Measurements from ENCODE around the gene GCN1. TPM values are rescaled to one million over a fixed set of nuclear protein-coding genes. Genes with fewer than 3 reads are reported as not detected.
"Not testable (repeated sequence)": the region's sequence is repeated elsewhere in the genome, so short reads cannot be mapped to it uniquely, and the experiment has no call there.

The GCN1 gene
- total and polyA plus RNA-seq, 2 experiments from 2014 or later, result 28.2 to 197 TPM

- Histone ChIP-seq H3K4me3 (peak overlapping the region; percentile 44), H3K9me2 (replicated peaks; ENCODE audit: insufficient read depth) (no peaks in the 10 kb centered on the region), H3K79me2 (peaks cover 41% of the 10 kb centered on the region), H3K9me3 (ENCODE audit: low read depth) (no peaks in the 10 kb centered on the region), H3K36me3 (replicated peaks; ENCODE audit: insufficient read depth, low read depth) (peaks cover 2% of the 10 kb centered on the region), H3K4me1 (ENCODE audit: insufficient read depth) (peaks cover 28% of the 10 kb centered on the region), H4K20me1 (ENCODE audit: insufficient read depth, poor library complexity, severe bottlenecking) (peaks cover 29% of the 10 kb centered on the region), H2AFZ (no peak overlapping the region), H3K4me2 (peak overlapping the region; percentile 90), H3K27ac (peak overlapping the region; percentile 49), H3K27me3 (no peaks in the 10 kb centered on the region)
- no peak for TF ChIP-seq EZH2 (IDR thresholded peaks at IDR 0.05; ENCODE audit: borderline replicate concordance)
- no peak for TF ChIP-seq EZH2phosphoT487 (IDR thresholded peaks at IDR 0.05; ENCODE audit: low read depth, severe bottlenecking, unreplicated experiment)
- TF ChIP-seq, protein P1, sequence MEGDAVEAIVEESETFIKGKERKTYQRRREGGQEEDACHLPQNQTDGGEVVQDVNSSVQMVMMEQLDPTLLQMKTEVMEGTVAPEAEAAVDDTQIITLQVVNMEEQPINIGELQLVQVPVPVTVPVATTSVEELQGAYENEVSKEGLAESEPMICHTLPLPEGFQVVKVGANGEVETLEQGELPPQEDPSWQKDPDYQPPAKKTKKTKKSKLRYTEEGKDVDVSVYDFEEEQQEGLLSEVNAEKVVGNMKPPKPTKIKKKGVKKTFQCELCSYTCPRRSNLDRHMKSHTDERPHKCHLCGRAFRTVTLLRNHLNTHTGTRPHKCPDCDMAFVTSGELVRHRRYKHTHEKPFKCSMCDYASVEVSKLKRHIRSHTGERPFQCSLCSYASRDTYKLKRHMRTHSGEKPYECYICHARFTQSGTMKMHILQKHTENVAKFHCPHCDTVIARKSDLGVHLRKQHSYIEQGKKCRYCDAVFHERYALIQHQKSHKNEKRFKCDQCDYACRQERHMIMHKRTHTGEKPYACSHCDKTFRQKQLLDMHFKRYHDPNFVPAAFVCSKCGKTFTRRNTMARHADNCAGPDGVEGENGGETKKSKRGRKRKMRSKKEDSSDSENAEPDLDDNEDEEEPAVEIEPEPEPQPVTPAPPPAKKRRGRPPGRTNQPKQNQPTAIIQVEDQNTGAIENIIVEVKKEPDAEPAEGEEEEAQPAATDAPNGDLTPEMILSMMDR (IDR thresholded peaks at IDR 0.05; ENCODE audit: poor library complexity), result no peak
- no peak for DNase-seq (ENCODE audit: low spot score)
- WGBS (ENCODE audit: low lambda C conversion rate, missing lambda C conversion rate), result 27% methylated on average over 12 of the region's 12 CpGs
These were observed 5.2 kb upstream of the GCN1 start for GRCh38 chr12:120199595-120200306.

DNA sequence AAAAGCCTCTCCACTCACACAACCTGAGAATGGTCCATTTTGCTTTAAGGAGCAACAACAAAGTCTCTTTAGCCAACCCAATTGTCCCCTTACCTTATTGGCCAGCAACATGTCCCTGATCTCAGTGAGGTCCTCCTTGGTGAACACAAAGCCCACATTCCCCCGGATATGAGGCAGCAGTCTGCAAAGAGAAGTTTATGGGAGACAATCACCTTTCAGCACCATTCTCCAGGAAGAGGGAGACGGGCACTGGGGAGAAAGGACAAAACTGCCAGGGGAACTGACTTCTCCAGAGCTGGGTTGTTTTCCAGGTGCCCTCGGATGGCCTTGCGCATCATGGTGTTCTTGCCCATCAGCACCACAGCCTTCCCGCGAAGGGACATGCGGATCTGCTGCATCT is 4.5 kb upstream of the GCN1 start:
- H3K4me1 ChIP-seq (ENCODE audit: insufficient read depth), result peaks cover 28% of the 10 kb centered on the region
- H3K4me2 ChIP-seq, result peak overlapping the region; percentile 90
- no peaks in the 10 kb centered on the region for H3K9me2 ChIP-seq (replicated peaks; ENCODE audit: insufficient read depth)
- peaks cover 2% of the 10 kb centered on the region for H3K36me3 ChIP-seq (replicated peaks; ENCODE audit: insufficient read depth, low read depth)
- WGBS (ENCODE audit: low lambda C conversion rate, missing lambda C conversion rate), result 87% methylated on average over 7 of the region's 7 CpGs
- no peak overlapping the region for H2AFZ ChIP-seq
- H3K27me3 ChIP-seq, result no peaks in the 10 kb centered on the region
- H3K27ac ChIP-seq, result peak overlapping the region; percentile 49
- peaks cover 29% of the 10 kb centered on the region for H4K20me1 ChIP-seq (ENCODE audit: insufficient read depth, poor library complexity, severe bottlenecking)
- no peaks in the 10 kb centered on the region for H3K9me3 ChIP-seq (ENCODE audit: low read depth)
- H3K79me2 ChIP-seq, result peaks cover 46% of the 10 kb centered on the region
- TF ChIP-seq, protein P1 (IDR thresholded peaks at IDR 0.05; ENCODE audit: poor library complexity), result no peak
- H3K4me3 ChIP-seq, result no peak overlapping the region
- DNase-seq (ENCODE audit: low spot score), result no peak

GRCh38 chr12:120197542-120197887 is 3.0 kb upstream of the GCN1 start:
- WGBS (ENCODE audit: low lambda C conversion rate, missing lambda C conversion rate), result 73% methylated on average over 4 of the region's 4 CpGs
- DNase-seq (ENCODE audit: low spot score), result no peak
- Histone ChIP-seq H3K36me3 (replicated peaks; ENCODE audit: insufficient read depth, low read depth) (peaks cover 2% of the 10 kb centered on the region), H3K27me3 (no peaks in the 10 kb centered on the region), H3K27ac (no peak overlapping the region), H3K4me2 (peak overlapping the region; percentile 30), H3K79me2 (peaks cover 61% of the 10 kb centered on the region), H3K4me3 (no peak overlapping the region), H3K4me1 (ENCODE audit: insufficient read depth) (peaks cover 37% of the 10 kb centered on the region), H3K9me2 (replicated peaks; ENCODE audit: insufficient read depth) (no peaks in the 10 kb centered on the region), H3K9me3 (ENCODE audit: low read depth) (no peaks in the 10 kb centered on the region), H4K20me1 (ENCODE audit: insufficient read depth, poor library complexity, severe bottlenecking) (peaks cover 32% of the 10 kb centered on the region), H2AFZ (no peak overlapping the region)
- TF ChIP-seq EZH2 (IDR thresholded peaks at IDR 0.05; ENCODE audit: borderline replicate concordance) (no peak), EZH2phosphoT487 (IDR thresholded peaks at IDR 0.05; ENCODE audit: low read depth, severe bottlenecking, unreplicated experiment) (no peak)
- TF ChIP-seq, protein P1 (IDR thresholded peaks at IDR 0.05; ENCODE audit: poor library complexity), result no peak

DNA sequence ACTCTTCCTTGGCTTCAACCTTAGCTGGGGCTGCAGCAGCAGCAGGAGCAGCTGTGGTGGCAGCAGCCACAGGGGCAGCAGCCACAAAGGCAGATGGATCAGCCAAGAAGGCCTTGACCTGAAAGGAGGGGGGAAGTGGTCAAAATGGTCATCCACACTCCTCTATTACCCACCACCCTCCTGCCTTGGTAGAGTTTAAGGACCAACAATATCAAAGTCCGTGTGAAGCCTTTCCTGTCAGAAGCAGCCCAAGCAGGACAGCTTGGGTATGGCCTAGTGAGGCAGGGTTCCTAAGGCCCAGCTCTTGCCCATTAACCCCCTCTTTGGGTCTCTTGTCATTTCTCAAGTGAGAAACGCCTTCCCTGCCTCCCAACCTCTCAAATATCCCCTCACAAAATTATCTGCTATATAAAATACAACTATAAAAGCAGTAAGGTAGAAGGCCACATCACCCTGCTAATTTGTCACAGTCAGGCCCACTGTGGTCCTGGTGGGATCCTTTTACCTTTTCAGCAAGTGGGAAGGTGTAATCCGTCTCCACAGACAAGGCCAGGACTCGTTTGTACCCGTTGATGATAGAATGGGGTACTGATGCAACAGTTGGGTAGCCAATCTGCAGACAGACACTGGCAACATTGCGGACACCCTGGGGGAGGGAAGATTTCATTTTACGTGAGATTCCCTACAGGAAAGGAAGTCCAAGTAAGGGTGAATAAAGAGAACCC is 2.5 kb upstream of the GCN1 start:
- H3K4me3 ChIP-seq; DNase-seq (ENCODE audit: low spot score); H2AFZ ChIP-seq; H3K36me3 ChIP-seq (replicated peaks; ENCODE audit: insufficient read depth, low read depth); H3K9me2 ChIP-seq (replicated peaks; ENCODE audit: insufficient read depth); H3K27me3 ChIP-seq; H3K27ac ChIP-seq; H3K9me3 ChIP-seq (ENCODE audit: low read depth); H3K4me2 ChIP-seq: not testable (repeated sequence)
- Histone ChIP-seq H3K4me1 (ENCODE audit: insufficient read depth) (peaks cover 33% of the 10 kb centered on the region), H3K79me2 (peaks cover 66% of the 10 kb centered on the region), H4K20me1 (ENCODE audit: insufficient read depth, poor library complexity, severe bottlenecking) (peaks cover 36% of the 10 kb centered on the region)
- WGBS (ENCODE audit: low lambda C conversion rate, missing lambda C conversion rate), result 89% methylated on average over 7 of the region's 7 CpGs
